COLO829 (cell line): ENCODE results near the gene SERPINA5.
"Not testable (repeated sequence)": the region's sequence is repeated elsewhere in the genome, so short reads cannot be mapped to it uniquely, and the experiment has no call there.

Source experiments
- DNase-seq: peaks from one replicate; pipeline ENCODE4 v3.0.0; 2012; ENCODE audit warnings: low spot score

The SERPINA5 gene

DNA sequence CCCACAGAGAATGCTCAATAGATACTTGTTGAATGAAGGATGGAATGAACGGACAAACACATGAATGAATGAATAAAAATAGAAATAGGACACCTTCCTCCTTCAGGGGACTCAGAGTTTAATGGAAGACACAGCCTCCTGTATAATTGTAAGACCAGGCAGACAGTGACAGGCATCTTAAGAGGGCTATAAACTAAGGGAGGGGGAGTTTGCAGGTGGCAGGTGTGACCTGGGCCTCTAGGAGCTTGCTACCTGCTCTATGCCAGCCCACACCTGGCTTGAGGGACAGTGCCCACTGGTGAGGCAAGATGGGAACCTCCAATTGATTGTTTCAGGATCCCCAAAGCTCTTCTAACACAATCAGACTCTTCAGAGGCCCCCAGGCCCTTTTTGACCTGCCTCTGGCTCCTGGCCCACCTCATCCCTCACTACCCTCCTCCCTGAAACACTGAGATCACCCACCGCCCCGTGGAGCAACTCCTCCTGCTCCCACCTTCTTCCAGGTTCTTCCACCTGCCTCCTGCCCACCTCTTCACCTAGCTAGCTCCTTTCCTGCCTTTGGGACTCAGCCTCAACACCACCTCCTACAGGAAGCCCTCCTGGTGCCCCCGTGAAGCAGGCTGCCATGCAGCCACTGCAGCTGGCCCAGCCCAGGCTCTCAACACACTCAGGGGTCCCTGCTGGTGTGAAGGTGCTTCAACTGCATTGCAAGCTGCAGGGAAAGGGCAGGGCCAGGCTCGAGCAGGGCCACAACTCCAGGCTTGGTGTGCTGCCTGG lies 40.3 kb downstream of the SERPINA5 start:
- no peak for DNase-seq

DNA sequence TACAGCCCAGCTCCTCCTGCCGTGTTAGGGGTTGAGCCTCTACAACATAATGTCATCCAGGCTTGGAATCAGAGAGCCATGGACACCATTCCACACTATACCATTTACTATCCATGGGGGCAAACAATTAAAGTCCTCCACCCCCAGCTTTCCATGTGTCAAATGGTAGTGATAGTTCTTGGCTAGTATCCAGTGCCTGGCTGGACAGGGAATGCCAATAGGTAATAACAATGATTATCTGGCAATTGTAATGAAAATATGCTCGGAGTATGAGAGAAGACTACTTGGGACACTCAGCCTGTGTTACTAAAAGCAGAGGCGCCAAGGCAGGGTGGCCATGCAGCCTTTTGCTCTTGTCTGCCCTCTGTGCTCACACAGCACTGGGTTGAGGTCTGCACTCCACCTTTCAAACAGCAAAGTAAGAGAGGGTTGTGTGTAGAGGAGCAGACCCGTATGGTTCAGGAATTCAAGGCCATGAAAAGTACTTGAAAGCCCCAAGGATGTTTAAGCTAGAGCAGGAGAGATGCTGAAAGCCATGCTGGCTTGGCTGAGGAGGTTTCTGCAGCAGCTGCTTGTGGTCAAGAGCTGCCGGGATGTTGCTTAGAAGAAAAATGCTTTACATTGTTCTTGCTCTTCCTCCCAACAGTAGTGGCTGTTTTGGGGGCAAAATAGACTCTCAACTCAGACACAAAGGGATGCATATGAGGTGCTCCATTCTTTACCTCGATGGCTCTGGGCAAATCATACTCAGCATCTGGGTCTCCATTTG lies 41.6 kb downstream of the SERPINA5 start:
- DNase-seq, result no peak

DNA sequence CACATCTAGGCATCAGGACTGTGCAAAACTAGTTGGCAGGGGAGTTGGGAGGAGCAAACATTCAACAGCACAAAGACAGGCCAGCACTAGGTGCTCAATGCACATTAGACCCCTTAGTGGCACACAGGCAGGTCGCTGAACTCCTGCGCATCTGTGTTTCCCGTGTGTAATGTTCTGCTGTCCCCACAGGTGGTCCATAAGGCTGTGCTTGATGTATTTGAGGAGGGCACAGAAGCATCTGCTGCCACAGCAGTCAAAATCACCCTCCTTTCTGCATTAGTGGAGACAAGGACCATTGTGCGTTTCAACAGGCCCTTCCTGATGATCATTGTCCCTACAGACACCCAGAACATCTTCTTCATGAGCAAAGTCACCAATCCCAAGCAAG lies 42.2 kb downstream of the SERPINA5 start:
- DNase-seq, result no peak

DNA sequence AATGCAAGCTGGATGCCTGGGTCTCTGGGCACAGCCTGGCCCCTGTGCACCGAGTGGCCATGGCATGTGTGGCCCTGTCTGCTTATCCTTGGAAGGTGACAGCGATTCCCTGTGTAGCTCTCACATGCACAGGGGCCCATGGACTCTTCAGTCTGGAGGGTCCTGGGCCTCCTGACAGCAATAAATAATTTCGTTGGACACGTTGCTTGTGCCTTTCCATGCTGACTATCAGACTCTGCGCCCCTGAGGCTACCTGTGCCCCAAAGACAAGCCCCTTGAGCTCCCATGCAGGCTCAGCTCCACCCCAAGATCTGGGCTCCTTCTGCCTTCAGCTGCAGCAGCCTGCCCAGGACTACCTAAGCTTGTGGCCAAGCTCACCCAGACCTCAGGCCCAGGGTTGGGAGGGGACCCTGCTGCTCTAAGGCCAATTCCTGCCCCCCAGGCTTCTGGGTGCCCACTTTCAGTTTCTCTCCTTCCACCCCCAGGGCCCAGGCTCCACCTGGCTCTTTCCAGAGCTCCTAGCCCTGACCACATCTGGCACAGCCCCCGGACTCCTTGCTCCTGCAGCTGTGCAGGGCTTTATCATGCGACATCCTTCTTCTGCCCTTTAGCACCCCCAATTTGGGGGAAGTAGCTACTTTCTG lies 42.8 kb downstream of the SERPINA5 start:
- DNase-seq, result no peak

DNA sequence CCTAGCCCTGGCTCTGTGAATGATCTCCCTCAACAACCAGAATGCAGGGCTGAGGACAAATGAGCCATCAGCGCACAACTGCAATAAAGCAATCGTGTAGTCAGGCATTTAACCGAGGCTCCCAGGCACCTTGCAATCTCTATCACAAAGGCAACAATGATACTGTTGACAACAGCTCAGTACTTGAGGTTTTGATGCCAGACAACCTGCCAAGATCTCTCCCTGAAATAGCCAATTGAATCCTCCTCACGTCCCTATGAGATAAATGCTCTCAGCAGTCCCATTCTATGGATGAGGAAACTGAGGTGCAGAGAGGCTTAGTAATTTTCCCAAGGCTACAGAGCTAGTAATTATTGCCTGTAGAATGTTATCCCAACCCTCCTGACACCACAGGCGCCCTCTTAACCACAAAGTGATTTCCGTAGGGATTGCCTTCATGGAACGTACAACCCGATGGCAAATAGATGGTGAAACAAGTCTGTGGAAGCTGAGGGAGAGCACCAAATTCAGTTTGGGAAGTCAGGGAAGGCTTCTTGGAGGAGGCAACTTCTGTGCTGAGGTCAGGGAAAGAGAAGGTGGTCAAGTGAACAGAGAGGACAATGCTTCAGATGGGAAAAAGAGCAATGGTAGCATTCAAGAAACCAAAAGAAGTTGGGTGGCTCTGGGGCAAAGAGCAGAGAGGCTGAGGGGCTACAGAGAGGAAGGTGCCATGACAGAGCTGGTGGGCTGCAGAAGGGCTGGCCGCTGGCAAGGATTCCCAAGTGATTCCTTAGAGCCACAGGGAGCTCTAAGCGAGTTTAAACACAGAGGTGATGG lies 43.5 kb downstream of the SERPINA5 start:
- no peak for DNase-seq

DNA sequence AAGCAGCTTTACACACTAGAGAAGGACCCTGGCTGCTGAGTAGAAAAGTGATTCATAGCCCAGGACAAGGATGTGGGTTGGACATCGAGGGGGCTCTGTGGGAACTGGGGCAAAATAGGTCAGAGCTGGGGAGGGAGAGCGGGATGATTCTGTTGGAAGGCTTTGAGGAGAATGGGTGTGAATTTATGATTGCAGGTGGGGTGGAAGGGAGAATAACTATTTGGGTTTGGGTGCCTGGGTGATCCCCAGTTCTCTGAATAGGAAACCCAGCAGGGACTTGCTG lies 44.1 kb downstream of the SERPINA5 start:
- no peak for DNase-seq

DNA sequence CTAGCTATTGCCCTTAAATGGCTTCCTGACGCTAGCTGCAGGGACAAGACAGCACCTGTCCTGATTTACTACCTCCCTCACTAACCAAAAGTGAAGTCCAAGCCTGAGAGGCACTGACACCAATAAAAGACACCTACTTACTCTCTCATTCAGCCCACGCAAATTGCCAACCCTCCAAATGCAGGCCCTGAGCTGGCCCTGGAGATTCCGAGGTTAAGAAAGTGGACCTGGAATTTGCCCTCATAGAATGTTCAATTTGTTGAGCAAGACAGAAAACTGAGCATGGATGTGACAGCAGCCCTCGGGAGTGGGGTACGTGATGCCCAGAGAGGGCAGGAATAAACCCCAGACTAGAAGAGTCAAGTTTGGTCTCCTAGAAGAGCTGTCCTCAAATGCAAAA lies 47.4 kb downstream of the SERPINA5 start:
- no peak for DNase-seq

DNA sequence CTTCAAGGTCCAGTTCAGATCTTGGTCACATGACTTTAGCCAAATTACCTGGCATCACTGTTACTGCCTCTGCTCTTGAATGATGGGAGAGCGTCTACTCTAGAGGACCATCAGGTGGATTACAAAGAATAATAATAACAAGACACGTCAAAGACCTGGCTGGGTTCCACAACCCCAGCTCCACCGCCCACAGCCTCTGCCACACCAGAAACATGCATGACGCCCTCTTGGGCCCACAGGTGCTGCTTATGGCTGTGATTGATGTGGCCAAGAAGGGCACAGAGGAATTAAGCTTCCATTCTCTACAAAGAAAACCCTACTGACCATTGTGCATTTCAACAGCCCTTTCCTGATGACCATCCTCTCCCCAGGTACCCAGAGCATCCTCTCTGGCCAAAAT lies 49.2 kb downstream of the SERPINA5 start:
- DNase-seq, result no peak

DNA sequence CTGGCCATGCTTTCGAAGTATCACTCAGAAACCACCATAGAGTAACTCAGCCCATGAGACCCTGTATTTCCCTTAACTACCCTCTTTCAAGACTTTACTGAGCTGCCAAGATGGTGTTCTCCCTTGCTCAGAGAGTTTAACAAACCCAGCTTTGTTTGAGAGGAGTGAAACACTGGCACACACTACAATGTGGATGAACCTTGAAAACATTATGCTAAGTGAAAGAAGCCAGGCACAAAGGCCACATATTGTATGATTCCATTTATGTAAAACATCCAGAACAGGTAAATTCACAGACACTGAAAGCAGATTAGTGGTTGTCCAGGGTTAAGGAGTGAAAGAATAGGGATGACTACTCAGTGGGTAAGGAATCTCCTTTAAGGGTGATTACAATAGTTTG lies 49.8 kb downstream of the SERPINA5 start:
- no peak for DNase-seq

DNA sequence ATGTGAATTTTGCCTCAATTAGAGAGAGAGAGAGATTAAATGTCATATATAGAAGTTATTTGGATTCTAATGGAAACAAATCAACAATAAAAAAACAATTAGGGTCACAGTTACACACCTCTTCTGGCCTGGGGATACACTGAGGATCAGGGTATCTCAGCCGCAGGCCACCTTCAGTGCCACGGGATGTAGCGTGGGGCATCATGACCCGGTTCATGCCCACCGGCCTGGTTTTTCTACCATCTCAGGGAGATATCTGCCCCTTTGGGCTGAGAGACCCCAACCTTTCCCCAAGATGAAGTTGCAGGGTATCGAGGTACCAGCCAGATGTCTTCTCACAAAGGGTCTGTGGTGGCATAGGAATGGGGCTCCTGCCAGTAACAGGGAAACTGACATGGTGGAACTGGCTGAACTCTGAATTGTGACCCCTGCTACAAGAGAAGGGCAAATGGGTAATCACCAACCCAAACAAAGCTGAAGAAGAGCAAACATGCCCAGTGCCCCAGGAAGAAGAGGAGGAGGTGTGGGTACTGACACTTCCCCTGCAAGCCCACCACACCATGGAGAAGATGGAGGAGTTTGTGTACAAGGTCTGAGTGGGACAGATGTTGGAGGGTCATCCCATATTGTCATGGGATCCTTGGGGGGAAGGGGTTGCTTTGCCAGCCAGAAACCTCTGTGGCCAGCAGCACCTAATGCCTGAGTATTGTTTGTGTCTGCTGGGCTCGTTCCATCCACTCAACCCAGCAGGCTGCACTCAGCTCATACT lies 50.5 kb downstream of the SERPINA5 start:
- no peak for DNase-seq

DNA sequence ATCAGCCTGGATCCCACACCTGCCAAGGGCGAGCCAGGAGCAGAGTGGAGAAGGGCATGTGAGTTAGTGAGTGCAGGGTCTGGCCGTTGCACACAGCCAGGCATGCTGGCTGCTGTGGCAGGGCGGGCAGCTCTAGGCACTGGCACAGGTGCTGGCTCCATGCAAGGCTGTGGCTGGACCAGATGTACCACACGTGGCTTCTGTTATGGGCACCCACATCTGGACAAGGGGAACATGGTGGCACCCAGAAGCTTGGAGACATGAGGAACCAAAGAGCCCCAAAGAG lies 51.0 kb downstream of the SERPINA5 start:
- no peak for DNase-seq

DNA sequence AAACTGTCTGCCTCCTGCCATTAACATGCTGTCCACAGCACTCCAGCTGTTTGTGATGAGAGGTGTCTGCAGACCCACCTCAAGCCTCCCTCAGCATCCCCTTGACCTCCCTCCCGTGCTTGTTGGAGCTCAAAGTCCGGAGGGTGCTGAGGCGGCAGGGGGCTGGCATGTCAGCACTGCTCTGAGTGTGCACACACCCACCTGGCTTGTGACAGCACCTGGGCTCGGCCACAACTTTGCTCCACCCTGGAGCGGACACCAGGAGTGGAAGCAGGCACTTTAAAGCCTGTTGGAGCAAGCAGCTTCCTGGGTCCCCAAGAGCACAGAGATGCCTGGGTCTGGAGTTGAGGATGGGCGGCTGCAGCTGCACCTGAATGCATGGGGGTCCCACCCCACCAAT lies 51.9 kb downstream of the SERPINA5 start:
- no peak for DNase-seq

DNA sequence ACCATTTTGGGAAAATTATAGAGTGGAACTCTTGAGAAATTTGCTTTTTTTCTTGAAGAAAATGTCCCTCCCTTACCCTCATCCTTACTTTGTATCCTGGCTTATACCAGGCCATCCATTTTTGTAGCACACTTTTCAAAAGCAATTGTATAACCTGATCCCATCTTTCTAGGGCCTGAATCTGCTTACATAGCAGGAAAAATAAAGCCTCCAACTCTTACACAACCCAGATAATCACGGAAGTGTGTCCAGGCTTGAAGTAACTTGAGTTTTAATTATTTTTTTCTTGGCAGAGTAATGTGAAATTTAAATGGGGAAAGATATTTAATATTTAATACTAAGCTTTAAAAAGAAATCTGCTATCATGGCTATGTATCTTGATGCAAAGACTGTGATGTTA lies 53.9 kb downstream of the SERPINA5 start:
- no peak for DNase-seq

DNA sequence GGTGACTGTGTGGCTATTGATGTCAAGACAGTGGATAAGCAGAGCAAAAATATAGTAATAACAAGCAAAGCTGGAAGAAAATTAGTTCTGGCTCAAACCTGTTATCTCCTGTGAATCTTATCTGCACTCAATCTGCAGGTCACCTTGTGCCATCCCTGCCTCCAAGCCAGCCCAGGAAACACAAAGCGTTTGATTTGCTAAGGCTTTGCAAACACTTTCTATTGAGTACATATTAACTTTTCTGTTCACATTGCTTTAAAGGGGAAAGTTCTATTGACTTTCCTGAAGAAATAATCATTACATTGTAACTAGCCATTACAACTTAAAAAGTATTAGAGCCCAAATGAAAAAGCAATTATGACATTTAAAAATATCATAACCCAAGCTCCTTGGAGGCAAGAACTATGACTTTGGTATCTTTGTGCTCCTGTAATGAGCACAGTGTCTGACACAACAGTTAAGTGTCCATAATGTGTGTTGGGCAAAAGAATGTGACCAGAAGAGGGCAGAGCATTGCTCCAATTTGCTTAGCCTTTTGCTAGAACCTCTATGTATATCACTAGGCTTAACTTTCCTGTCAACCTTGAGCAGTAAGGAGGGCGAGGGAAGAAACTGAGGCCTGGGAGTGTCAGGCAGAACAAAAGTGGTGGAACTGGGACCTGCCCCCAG lies 55.7 kb downstream of the SERPINA5 start:
- DNase-seq, result no peak

DNA sequence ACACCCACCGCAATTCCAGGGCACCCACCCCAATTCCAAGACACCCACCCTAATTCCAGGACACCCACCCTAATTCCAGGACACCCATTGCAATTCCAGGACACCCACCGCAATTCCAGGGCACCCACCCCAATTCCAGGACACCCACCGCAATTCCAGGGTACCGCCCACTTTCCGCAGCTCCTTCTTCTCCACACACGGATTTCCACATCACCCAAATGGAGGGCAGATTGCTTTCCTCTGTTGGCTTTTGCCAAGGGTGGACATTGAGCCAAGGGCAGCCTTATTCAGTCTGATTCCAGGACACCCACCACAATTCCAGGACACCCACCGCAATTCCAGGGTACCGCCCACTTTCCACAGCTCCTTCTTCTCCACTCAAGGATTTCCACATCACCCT lies 56.6 kb downstream of the SERPINA5 start:
- not testable (repeated sequence) for DNase-seq

DNA sequence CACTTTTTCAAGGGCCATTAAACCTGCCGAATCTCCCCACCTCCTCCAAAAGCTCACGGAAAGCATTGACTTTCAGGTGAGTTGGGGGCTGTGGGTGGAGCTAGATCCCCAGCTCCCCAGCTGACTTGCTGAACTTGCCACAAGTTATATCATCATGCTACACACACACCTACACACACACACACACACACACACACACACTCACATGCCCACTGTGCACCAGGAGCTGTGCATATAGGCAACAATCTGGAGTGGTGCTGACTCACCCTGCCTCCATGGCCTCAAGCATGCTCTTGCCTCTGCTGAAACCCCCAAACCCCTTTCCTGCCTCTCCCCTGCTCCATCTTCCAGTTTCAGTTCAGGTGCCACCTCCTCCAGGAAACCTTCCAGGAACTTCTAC lies 57.1 kb downstream of the SERPINA5 start:
- DNase-seq, result no peak

DNA sequence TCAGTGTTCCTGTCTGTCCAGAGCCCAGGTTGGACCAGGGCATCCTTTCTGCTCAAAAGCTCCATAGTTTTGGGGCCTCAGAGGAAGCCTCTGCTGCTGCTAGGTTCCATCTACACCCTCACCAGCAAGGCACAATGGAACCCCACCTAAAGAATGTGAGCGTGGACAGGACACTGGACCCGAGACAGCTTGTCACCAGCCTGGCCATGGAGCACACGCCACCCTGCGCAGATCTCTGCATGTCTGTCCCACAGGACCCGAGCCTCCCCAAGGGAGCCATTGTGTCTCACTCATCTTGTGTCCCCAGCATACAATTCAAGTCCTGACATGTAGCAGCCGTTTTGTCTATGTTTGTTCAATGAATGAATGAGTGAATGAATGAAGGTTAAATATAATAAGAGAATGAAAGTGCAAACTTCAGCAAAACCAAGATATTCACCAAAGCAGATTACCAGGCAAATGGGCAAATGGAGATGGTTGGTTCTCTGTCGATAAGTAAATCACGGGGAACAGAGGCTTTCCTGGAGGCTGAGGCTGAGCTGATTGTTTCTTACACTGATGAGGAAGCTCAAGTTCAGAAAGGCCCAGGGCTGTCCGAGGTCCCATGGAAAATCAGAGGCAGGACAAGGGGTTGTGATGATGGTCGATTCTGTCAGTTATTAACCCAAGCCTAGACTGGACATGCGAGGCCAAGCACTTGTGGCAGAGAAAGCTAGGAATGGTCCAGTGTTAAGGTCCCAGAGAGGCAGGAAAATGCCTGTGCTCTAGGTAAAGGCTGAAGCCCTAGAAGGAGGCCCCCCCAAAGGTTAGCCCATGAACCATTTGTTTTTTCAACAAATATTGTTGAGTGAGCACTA lies 58.0 kb downstream of the SERPINA5 start:
- no peak for DNase-seq

DNA sequence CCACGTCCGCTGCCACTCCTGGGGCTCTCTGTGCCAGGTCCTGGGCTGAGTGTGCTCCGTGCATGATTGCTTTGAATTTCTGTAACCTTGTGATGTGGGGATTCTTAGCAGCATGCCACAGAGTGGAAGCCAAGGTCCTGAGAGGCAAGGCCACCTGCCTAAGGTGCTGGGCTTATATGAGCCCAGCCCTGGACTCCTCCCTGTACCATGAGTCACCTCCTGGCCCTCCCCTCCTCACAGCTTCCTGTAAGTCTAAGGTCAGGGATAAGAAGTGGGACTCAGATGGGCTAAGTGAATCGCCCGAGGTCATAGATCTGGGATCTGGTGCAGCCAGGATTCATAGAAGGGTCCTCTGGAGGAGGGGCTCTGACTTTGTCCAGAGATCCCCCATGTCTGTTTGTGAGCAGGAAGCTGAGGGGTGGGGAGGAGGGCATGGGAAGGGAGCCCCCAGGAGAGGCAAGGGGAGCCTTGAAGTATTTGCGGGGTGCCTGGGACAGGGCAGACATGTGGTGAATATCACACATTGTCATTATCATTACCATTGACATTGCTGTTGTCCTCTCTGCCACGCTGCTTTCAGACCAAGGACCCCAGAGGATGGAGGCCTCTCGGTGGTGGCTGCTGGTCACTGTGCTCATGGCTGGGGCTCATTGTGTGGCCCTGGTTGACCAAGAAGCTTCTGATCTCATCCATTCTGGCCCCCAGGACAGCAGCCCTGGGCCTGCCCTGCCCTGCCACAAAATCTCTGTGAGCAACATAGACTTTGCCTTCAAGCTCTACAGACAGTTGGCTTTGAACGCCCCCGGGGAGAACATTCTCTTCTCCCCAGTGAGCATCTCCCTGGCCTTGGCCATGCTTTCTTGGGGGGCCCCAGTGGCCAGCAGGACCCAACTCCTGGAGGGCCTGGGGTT lies 59.8 kb downstream of the SERPINA5 start:
- no peak for DNase-seq

DNA sequence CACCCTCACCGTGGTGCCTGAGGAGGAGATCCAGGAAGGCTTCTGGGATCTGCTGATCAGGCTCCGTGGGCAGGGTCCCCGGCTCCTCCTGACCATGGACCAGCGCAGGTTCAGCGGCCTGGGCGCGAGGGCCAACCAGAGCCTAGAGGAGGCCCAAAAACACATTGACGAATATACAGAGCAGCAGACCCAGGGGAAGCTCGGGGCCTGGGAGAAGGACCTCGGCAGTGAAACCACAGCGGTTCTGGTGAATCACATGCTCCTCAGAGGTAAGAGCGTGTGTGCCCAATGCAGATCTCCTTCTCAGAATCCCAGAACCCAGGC lies 60.4 kb downstream of the SERPINA5 start:
- DNase-seq, result no peak
